ENCODE data around the gene SGTB.

DNA sequence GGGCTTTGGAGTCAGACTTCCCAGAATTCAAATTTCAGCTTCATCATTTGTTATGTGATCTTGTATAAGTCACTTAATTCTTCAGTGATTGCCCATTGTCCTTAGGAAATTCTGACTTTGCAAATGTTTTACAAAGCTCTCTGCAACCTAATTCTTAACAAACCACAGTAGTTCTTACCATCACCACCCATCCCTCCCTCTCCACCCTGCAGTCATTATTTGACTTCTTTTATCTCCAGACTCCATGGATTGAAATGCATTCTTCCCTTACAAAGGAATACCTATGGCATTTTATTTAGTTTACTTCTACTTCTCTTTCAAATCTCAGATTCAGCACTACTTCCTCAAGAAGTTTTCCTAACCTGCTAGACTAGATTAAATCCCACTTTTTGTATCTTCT lies 74.0 kb downstream of the SGTB start:
- TF ChIP-seq POLR2AphosphoS5 (IDR thresholded peaks at IDR 0.05; ENCODE audit: borderline replicate concordance, low read depth, low read length) (no peak), EZH2 (IDR thresholded peaks at IDR 0.05) (no peak), FOXP2 (optimal IDR thresholded peaks at IDR 0.05; ENCODE audit: control extremely low read depth, extremely low read length, insufficient read depth) (no peak)
